GM12872 (cell line): ENCODE data around the gene MYOZ3.

Source experiments
- TF ChIP-seq, protein P1 (sequence below): IDR thresholded peaks from 3 replicates; pipeline ENCODE4 v1.5.1; 2011; ENCODE audit warnings: low read depth, mild to moderate bottlenecking, low read length, moderate library complexity; ENCODE audit not compliant: insufficient read depth

Gene MYOZ3

DNA sequence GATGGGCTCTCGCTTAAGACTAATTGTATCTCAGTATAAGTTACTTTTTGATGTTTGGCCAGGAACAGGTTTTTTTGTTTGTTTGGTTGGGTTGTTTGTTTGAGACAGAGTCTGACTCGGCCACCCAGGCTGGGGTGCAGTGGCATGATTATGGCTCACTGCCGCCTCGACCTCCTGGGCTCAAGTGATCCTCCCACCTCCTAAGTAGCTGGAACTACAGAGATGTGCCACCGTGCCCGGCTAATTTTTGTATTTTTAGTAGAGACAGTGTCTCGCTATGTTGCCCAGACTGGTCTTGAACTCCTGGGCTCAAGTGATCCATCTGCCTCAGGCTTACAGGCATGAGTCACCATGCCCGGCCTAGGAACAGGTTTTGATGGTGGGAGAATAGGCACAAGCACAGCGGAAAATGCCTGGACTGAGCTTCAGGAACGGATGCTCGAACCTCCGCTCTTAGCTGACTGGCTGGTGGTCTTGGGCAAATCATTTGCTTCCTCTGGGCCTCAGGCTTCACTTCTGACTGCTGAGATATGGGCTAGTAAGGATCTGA, 32.0 kb upstream of the MYOZ3 start:
- TF ChIP-seq, protein P1, sequence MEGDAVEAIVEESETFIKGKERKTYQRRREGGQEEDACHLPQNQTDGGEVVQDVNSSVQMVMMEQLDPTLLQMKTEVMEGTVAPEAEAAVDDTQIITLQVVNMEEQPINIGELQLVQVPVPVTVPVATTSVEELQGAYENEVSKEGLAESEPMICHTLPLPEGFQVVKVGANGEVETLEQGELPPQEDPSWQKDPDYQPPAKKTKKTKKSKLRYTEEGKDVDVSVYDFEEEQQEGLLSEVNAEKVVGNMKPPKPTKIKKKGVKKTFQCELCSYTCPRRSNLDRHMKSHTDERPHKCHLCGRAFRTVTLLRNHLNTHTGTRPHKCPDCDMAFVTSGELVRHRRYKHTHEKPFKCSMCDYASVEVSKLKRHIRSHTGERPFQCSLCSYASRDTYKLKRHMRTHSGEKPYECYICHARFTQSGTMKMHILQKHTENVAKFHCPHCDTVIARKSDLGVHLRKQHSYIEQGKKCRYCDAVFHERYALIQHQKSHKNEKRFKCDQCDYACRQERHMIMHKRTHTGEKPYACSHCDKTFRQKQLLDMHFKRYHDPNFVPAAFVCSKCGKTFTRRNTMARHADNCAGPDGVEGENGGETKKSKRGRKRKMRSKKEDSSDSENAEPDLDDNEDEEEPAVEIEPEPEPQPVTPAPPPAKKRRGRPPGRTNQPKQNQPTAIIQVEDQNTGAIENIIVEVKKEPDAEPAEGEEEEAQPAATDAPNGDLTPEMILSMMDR: no peak

DNA sequence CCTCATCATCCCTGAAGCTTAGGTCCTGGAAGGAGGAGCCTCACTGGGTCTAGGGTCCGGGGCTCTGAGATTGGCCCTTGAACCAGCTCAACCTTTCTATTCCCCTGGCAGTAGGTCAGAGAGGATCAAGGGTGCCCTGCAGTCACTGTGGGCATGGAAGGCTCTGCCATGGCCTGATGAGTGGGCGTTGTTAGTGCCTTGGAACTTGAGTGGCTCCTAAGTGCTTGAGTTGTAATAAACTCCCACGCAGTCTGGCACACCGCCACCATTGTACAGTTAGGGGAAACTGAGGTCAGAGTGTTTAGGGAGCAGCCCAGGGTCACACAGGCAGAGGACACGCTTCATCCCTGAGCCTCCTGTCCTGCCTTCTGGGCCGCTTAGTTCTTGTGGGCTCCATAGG, 31.0 kb upstream of the MYOZ3 start:
- TF ChIP-seq, protein P1: no peak

DNA sequence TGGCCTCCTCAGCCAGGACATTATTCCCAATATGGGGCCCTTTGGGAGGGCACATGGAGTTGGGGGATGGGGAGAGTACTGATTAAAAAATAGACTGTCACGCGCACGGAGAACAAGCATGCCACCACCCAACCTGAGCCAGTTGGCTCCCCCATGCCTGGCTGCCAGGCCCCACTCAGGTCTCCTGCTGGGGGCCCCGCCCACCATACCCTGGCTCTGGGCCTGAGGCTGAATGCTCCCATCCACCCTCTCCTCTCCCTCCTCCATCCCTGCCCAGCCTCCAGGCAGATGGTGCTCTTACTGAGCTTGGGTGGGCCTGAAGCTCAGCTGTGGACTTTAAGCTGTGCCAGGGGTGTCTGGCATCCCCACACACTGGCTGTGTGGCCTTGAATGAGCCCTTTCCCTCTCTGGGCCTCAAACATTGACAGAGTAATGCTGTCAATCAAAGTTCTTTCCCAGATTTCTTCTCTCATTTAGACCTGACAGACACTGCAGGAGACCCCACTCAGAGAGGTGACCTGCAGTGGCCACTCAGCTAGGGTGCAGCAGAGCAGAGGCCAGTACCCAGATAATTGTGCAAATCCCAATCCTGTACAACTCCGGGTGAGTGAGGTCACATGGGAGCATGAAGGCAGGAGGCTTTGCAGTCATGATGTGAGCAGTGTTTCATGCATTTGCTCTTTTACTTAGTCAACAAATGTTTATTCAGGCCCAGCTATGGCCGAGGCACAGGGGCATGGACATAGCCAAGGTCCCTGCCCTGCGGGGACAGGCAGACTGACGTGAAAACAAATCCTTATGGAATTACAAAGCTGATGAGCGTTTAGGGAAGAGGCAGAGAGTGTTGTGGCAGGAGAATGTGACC, 30.4 kb upstream of the MYOZ3 start:
- TF ChIP-seq, protein P1: no peak

DNA sequence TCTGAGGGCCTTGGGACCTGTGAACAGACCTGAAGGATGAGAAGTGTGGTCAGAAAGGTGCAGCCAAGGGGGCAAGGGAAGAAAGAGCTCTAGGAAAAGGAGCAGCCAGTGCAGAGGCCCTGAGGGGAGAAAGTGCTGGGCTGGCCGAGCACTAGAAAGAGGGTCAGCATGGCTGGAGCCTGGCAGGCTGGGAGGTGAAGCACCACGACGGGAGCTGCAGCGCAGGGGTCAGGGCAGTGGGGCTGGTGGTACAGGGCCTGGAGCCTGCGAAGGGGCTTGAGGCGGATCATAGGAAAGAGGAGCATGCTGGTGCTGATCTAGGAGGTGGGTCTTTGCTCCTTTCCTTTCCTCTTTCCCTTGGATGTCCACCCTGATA, 29.7 kb upstream of the MYOZ3 start:
- TF ChIP-seq, protein P1: no peak

DNA sequence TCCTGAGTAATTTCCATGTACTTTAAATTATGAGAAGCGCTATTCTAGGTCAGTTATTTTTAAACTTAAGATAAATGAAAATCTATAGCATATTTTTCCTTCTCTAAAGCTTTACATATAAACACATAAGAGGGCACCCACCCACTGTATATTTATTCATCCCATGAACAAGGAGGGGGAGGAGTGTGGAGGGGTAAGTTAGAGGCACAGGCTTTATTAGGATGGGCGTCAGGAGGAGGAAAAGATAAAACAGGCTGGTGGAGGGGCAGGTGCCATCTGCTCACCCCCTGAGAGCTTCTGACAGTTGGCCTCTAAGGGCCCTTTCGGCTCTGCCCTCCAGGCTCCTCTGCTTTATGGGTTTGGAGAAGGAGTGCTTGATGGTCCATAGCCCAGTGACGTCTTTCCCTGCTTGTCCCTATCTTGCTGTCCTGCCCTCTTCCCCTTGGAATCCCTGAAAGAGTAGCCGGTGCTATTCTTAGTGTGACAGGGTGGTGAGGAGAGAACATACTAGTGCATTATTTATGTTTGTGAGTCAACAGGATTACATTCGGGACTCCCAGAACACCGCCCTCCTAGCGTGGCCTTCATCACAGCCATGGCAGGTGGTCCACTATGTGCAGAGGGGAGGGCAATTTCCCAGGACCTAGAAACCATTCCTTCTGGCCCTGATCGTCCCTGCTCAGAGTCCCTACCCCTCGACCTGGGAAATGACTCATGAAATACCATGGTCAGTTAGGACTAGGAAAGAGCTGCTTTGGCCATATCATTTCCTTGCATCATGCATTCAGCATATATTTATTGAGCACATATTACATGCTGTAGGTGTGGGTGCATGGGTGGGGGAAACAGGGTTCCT, 28.5 kb upstream of the MYOZ3 start:
- TF ChIP-seq, protein P1: no peak

GRCh38 chr5:150633429-150633828, 27.6 kb upstream of the MYOZ3 start:
- TF ChIP-seq, protein P1: no peak
